Mesendoderm (in vitro differentiated cells): ENCODE results near the gene FXYD4.
A peak's percentile ranks its signal among the peaks of the same experiment; 100 is the strongest.

Experiments
- DNase-seq: peaks from one replicate; pipeline ENCODE4 v3.0.0; 2013
- H2AK5ac ChIP-seq: 2 replicates; pipeline ENCODE4 v1.6.1; 2013; ENCODE audit warnings: low read length, inconsistent platforms
- H2BK120ac ChIP-seq: 2 replicates; pipeline ENCODE4 v1.6.1; 2013; ENCODE audit warnings: low read depth, mild to moderate bottlenecking, low read length, moderate library complexity, mixed read lengths
- H2BK15ac ChIP-seq: replicated peaks from 2 replicates; pipeline ENCODE4 v1.6.1; 2013; ENCODE audit warnings: low read depth, mild to moderate bottlenecking, moderate library complexity
- H2BK5ac ChIP-seq: 2 replicates; pipeline ENCODE4 v1.6.1; 2013; ENCODE audit warnings: low read length, inconsistent platforms
- H3K18ac ChIP-seq: 2 replicates; pipeline ENCODE4 v1.6.1; 2013; ENCODE audit warnings: mild to moderate bottlenecking, low read length, mixed read lengths
- H3K23ac ChIP-seq: one replicate; pipeline ENCODE4 v1.6.1; 2013; ENCODE audit warnings: low read length
- H3K27ac ChIP-seq: 2 replicates; pipeline ENCODE4 v1.5.1; 2013; ENCODE audit warnings: low read depth, mild to moderate bottlenecking, inconsistent platforms, low read length, moderate library complexity
- H3K27me3 ChIP-seq: 2 replicates; pipeline ENCODE4 v1.6.1; 2013; ENCODE audit warnings: low read length, control low read depth, mild to moderate bottlenecking, inconsistent platforms; ENCODE audit not compliant: insufficient read depth, poor library complexity
- H3K36me3 ChIP-seq: 2 replicates; pipeline ENCODE4 v1.6.1; 2013; ENCODE audit warnings: low read length, inconsistent platforms; ENCODE audit not compliant: control insufficient read depth, insufficient read depth
- H3K4ac ChIP-seq: one replicate; pipeline ENCODE4 v1.6.1; 2013; ENCODE audit warnings: low read depth, mild to moderate bottlenecking, low read length, moderate library complexity
- H3K4me1 ChIP-seq: 2 replicates; pipeline ENCODE4 v1.6.1; 2013; ENCODE audit warnings: low read depth, low read length, inconsistent platforms; ENCODE audit not compliant: control insufficient read depth
- H3K4me2 ChIP-seq: 2 replicates; pipeline ENCODE4 v1.6.1; 2013; ENCODE audit warnings: low read length
- H3K4me3 ChIP-seq: 2 replicates; pipeline ENCODE4 v1.5.1; 2013; ENCODE audit warnings: mild to moderate bottlenecking, low read length
- H3K56ac ChIP-seq: one replicate; pipeline ENCODE4 v1.6.1; 2013; ENCODE audit warnings: low read length
- H3K79me1 ChIP-seq: 2 replicates; pipeline ENCODE4 v1.6.1; 2013; ENCODE audit warnings: low read length, inconsistent platforms
- H3K79me2 ChIP-seq: 2 replicates; pipeline ENCODE4 v1.6.1; 2013; ENCODE audit warnings: mild to moderate bottlenecking, low read length; ENCODE audit not compliant: control insufficient read depth, insufficient read depth
- H3K9ac ChIP-seq: 2 replicates; pipeline ENCODE4 v1.6.1; 2013; ENCODE audit warnings: low read length, inconsistent platforms
- H4K5ac ChIP-seq: one replicate; pipeline ENCODE4 v1.6.1; 2013; ENCODE audit warnings: low read length
- H4K8ac ChIP-seq: one replicate; pipeline ENCODE4 v1.6.1; 2013; ENCODE audit warnings: low read depth, mild to moderate bottlenecking, control low read depth, low read length, moderate library complexity
- WGBS: extraction: QIAGEN DNeasy Blood & Tissue Kit; methylation state at CpG from one replicate; pipeline ENCODE4 v1.1.7; 2013; ENCODE audit warnings: low lambda C conversion rate, missing lambda C conversion rate; ENCODE audit not compliant: insufficient coverage; ENCODE audit errors: extremely low coverage; 5-methylcytosine and 5-hydroxymethylcytosine counted together

Gene FXYD4

DNA sequence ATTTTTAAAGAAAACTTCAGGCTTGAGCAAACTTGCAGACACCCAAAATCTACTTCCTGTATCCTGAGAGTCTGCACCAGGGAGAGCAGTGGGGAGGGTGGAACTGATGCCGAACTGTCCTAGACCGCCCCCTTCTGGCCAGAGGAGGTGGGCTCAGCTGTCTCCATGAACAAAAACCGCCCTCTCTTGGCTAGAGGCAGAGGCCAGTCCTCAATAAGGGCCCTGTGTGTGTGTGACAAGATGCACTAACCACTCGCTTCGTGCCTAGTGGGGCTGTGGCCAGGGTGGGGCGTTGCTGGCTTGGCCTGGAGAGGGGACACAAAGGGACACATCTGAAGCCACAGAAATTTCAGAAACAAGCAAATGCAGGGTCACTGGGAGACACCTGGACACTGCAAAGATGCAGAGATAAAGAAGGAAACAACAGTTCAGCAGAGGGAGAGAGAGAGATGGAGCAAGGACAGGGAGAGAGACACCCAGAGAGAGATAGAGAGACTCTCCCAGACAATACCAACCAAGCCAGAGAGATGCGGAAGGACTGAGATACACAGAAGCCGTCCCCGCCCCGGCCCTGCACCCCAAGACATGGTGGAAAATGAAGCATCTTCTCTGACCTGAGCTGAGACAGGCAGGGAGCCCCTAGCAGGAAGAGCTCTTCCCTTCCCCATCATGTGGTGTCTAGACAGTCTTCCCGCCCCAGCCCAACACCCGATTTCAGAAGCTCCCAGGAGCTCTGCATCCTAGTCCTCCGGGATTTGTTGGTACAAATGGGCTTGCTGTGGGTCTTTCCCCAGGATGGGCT, 22.7 kb upstream of the FXYD4 start:
- no peak overlapping the region for H4K5ac ChIP-seq
- H3K4me2 ChIP-seq: no peak overlapping the region
- no peaks in the 10 kb centered on the region for H3K36me3 ChIP-seq
- H2AK5ac ChIP-seq: no peak overlapping the region
- DNase-seq: peak; percentile 91
- H3K4me1 ChIP-seq: no peaks in the 10 kb centered on the region
- no peak overlapping the region for H3K4ac ChIP-seq
- no peak overlapping the region for H3K23ac ChIP-seq
- no peak overlapping the region for H3K4me3 ChIP-seq
- H2BK120ac ChIP-seq: no peak overlapping the region
- no peaks in the 10 kb centered on the region for H3K27me3 ChIP-seq
- H3K27ac ChIP-seq: no peak overlapping the region
- H3K9ac ChIP-seq: no peak overlapping the region
- H3K56ac ChIP-seq: no peak overlapping the region
- H3K79me1 ChIP-seq: no peaks in the 10 kb centered on the region
- no peak overlapping the region for H4K8ac ChIP-seq
- no CpG with 5 or more reads among the region's 13 CpGs for WGBS
- H2BK15ac ChIP-seq: no peak overlapping the region
- H3K79me2 ChIP-seq: no peaks in the 10 kb centered on the region
- H3K18ac ChIP-seq: no peak overlapping the region
- no peak overlapping the region for H2BK5ac ChIP-seq

- DNase-seq: peak; percentile 45
- no CpG with 5 or more reads among the region's 7 CpGs for WGBS
Measured at GRCh38 chr10:43350156-43350555, 21.3 kb upstream of the FXYD4 start.

GRCh38 chr10:43350686-43351085, 20.8 kb upstream of the FXYD4 start:
- H3K4me1 ChIP-seq: no peaks in the 10 kb centered on the region
- H2AK5ac ChIP-seq: no peak overlapping the region
- no peak overlapping the region for H2BK120ac ChIP-seq
- H3K4me2 ChIP-seq: no peak overlapping the region
- no peak overlapping the region for H3K4ac ChIP-seq
- no peak for DNase-seq
- no peak overlapping the region for H2BK15ac ChIP-seq
- WGBS: no CpG with 5 or more reads among the region's 34 CpGs
- no peak overlapping the region for H4K5ac ChIP-seq
- H3K4me3 ChIP-seq: no peak overlapping the region
- H2BK5ac ChIP-seq: no peak overlapping the region
- no peaks in the 10 kb centered on the region for H3K79me2 ChIP-seq
- no peaks in the 10 kb centered on the region for H3K79me1 ChIP-seq
- H3K36me3 ChIP-seq: no peaks in the 10 kb centered on the region
- H3K56ac ChIP-seq: no peak overlapping the region
- H4K8ac ChIP-seq: no peak overlapping the region
- H3K9ac ChIP-seq: no peak overlapping the region
- no peaks in the 10 kb centered on the region for H3K27me3 ChIP-seq
- no peak overlapping the region for H3K18ac ChIP-seq
- no peak overlapping the region for H3K27ac ChIP-seq
- H3K23ac ChIP-seq: no peak overlapping the region

More at GRCh38 chr10:43350156-43350555, 21.3 kb upstream of the FXYD4 start:
- Histone ChIP-seq H2BK5ac (no peak overlapping the region), H2AK5ac (no peak overlapping the region), H3K4me1 (no peaks in the 10 kb centered on the region), H4K8ac (no peak overlapping the region), H3K4ac (no peak overlapping the region), H3K18ac (no peak overlapping the region), H3K27ac (no peak overlapping the region), H2BK120ac (no peak overlapping the region), H3K36me3 (no peaks in the 10 kb centered on the region), H3K4me3 (no peak overlapping the region), H2BK15ac (no peak overlapping the region), H3K79me1 (no peaks in the 10 kb centered on the region), H3K9ac (no peak overlapping the region), H3K56ac (no peak overlapping the region), H3K79me2 (no peaks in the 10 kb centered on the region), H4K5ac (no peak overlapping the region), H3K23ac (no peak overlapping the region), H3K4me2 (no peak overlapping the region), H3K27me3 (no peaks in the 10 kb centered on the region)

GRCh38 chr10:43351301-43351700, 20.1 kb upstream of the FXYD4 start:
- H3K36me3 ChIP-seq: no peaks in the 10 kb centered on the region
- DNase-seq: no peak
- H3K79me2 ChIP-seq: no peaks in the 10 kb centered on the region
- H3K23ac ChIP-seq: no peak overlapping the region
- no peak overlapping the region for H2BK15ac ChIP-seq
- no peak overlapping the region for H2BK120ac ChIP-seq
- no CpG with 5 or more reads among the region's 14 CpGs for WGBS
- no peak overlapping the region for H4K8ac ChIP-seq
- no peak overlapping the region for H3K4me3 ChIP-seq
- H2AK5ac ChIP-seq: no peak overlapping the region
- H3K4me2 ChIP-seq: no peak overlapping the region
- H3K18ac ChIP-seq: no peak overlapping the region
- H2BK5ac ChIP-seq: no peak overlapping the region
- no peak overlapping the region for H3K56ac ChIP-seq
- no peaks in the 10 kb centered on the region for H3K27me3 ChIP-seq
- H3K4me1 ChIP-seq: no peaks in the 10 kb centered on the region
- no peak overlapping the region for H3K4ac ChIP-seq
- no peak overlapping the region for H3K27ac ChIP-seq
- no peak overlapping the region for H3K9ac ChIP-seq
- no peaks in the 10 kb centered on the region for H3K79me1 ChIP-seq
- H4K5ac ChIP-seq: no peak overlapping the region

DNA sequence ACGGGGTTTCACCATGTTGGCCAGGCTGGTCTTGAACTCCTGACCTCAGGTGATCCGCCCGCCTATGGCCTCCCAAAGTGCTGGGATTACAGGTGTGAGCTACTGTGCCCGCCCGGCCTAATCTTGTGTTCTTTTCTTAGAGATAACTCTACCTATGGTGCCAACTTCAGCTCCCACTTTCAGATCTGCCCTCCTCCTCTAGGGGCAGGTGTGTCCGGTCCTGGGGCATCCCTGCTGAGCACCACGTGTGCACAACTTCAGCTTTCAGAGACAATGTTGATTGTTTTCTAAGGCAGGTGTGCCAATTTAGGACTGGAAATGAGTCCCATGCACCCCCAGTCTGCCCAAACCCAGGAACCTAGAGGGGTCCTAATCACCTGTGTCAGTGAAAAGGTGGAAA, 18.5 kb upstream of the FXYD4 start:
- H3K79me1 ChIP-seq: no peaks in the 10 kb centered on the region
- H2BK15ac ChIP-seq: no peak overlapping the region
- no peak for DNase-seq
- H4K5ac ChIP-seq: no peak overlapping the region
- no peak overlapping the region for H2AK5ac ChIP-seq
- H3K18ac ChIP-seq: no peak overlapping the region
- no peak overlapping the region for H3K23ac ChIP-seq
- H4K8ac ChIP-seq: no peak overlapping the region
- H3K9ac ChIP-seq: no peak overlapping the region
- no peak overlapping the region for H2BK5ac ChIP-seq
- no peak overlapping the region for H3K4ac ChIP-seq
- no peak overlapping the region for H2BK120ac ChIP-seq
- no peaks in the 10 kb centered on the region for H3K27me3 ChIP-seq
- H3K79me2 ChIP-seq: no peaks in the 10 kb centered on the region
- no peaks in the 10 kb centered on the region for H3K36me3 ChIP-seq
- no peak overlapping the region for H3K27ac ChIP-seq
- no peaks in the 10 kb centered on the region for H3K4me1 ChIP-seq
- no peak overlapping the region for H3K56ac ChIP-seq
- no peak overlapping the region for H3K4me2 ChIP-seq
- no CpG with 5 or more reads among the region's 7 CpGs for WGBS
- H3K4me3 ChIP-seq: no peak overlapping the region
